Measurements from ENCODE around the gene DNER. TPM values are rescaled to one million over a fixed set of nuclear protein-coding genes. Genes with fewer than 3 reads are reported as not detected.

The DNER gene
- total RNA-seq, 1 experiment from 2014 or later, result 2.9 TPM

DNA sequence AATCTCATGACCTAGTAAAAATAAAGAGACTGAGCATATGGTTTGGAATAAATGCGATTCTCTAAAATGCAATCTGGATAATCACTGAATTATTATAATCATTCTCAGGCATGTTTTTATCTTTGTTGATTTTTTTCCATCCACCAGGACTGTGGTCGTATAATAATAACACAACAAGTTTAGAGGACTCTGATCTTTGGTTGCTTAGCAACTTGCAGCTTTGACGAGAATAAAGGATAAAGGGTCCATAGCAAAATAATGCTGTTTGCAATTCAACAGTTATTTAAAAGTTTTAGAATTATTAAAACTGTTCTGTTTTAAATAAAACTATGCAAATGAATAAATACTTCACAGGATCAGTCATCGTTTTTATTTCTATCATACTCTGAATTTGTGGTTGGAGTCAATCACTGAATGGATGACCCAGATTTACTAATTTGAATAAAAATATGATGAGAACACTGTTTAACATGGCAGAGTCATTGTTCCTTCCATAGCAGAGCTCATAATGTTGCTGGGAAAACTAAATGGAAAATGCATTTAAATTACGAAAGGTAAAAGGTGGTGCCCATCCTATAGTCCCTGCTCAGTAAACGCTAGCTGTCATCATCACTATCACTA, 29.3 kb downstream of the DNER start:
- Histone ChIP-seq H3K79me2 (ENCODE audit: insufficient read depth, low read length) (no peaks in the 10 kb centered on the region), H3K9ac (ENCODE audit: low read length) (no peak overlapping the region), H3K4me3 (replicated peaks in 1 of 2; ENCODE audit: low read depth in 1 of 2, low read length in 2 of 2) (no peak overlapping the region), H3K4me2 (ENCODE audit: low read length) (no peak overlapping the region), H3K9me2 (ENCODE audit: insufficient read depth) (no peaks in the 10 kb centered on the region), H3K27ac (ENCODE audit: low read depth, low read length) (no peak overlapping the region), H3K36me3 (ENCODE audit: control insufficient read depth in 1 of 2, insufficient read depth in 2 of 2, low read length in 2 of 2) (no peaks in the 10 kb centered on the region), H3K27me3 (ENCODE audit: insufficient read depth, low read length) (peaks cover 3% of the 10 kb centered on the region), H2AFZ (ENCODE audit: low read depth, low read length, poor library complexity, severe bottlenecking) (no peak overlapping the region), H4K20me1 (ENCODE audit: insufficient read depth) (no peaks in the 10 kb centered on the region), H3K4me1 (ENCODE audit: control insufficient read depth in 1 of 2, insufficient read depth in 2 of 2, low read length in 2 of 2) (no peaks in the 10 kb centered on the region), H3K9me3 (ENCODE audit: control insufficient read depth in 1 of 2, insufficient read depth in 1 of 2, low read depth in 1 of 2, low read length in 2 of 2) (no peaks in the 10 kb centered on the region)
- intact Hi-C loops (cut with micrococcal nuclease), result no loop called here
- no peak for DNase-seq (ENCODE audit: low read depth, low spot score)
- TF ChIP-seq, protein P1, sequence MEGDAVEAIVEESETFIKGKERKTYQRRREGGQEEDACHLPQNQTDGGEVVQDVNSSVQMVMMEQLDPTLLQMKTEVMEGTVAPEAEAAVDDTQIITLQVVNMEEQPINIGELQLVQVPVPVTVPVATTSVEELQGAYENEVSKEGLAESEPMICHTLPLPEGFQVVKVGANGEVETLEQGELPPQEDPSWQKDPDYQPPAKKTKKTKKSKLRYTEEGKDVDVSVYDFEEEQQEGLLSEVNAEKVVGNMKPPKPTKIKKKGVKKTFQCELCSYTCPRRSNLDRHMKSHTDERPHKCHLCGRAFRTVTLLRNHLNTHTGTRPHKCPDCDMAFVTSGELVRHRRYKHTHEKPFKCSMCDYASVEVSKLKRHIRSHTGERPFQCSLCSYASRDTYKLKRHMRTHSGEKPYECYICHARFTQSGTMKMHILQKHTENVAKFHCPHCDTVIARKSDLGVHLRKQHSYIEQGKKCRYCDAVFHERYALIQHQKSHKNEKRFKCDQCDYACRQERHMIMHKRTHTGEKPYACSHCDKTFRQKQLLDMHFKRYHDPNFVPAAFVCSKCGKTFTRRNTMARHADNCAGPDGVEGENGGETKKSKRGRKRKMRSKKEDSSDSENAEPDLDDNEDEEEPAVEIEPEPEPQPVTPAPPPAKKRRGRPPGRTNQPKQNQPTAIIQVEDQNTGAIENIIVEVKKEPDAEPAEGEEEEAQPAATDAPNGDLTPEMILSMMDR (IDR thresholded peaks at IDR 0.05 in 2 of 3, conservative IDR thresholded peaks at IDR 0.05 in 1 of 3; ENCODE audit: borderline replicate concordance in 1 of 3, insufficient read depth in 1 of 3, low read depth in 2 of 3, low read length in 2 of 3), result no peak
- TF ChIP-seq YY1 (IDR thresholded peaks at IDR 0.05; ENCODE audit: extremely low read depth, insufficient replicate concordance, low read depth, low read length) (no peak), ZFX (IDR thresholded peaks at IDR 0.05) (no peak), TCF7L2 (IDR thresholded peaks at IDR 0.05; ENCODE audit: borderline replicate concordance, extremely low read depth, insufficient read depth, insufficient read length) (no peak), EZH2phosphoT487 (IDR thresholded peaks at IDR 0.05; ENCODE audit: borderline replicate concordance) (no peak), JUND (IDR thresholded peaks at IDR 0.05) (no peak), EGR1 (IDR thresholded peaks at IDR 0.05; ENCODE audit: low read depth) (no peak), POLR2AphosphoS5 (IDR thresholded peaks at IDR 0.05; ENCODE audit: low read depth, low read length) (no peak), SIN3A (IDR thresholded peaks at IDR 0.05; ENCODE audit: low read depth) (no peak), POLR2A (IDR thresholded peaks at IDR 0.05; ENCODE audit: borderline replicate concordance, extremely low read depth, insufficient read depth, insufficient read length) (no peak), CBX3 (IDR thresholded peaks at IDR 0.05; ENCODE audit: low read depth) (no peak), ZNF274 (IDR thresholded peaks at IDR 0.05; ENCODE audit: low read depth, low read length) (no peak), SP1 (IDR thresholded peaks at IDR 0.05; ENCODE audit: low read depth) (no peak), ELF1 (IDR thresholded peaks at IDR 0.05; ENCODE audit: borderline replicate concordance, low read depth) (no peak), SRF (IDR thresholded peaks at IDR 0.05; ENCODE audit: low read depth) (no peak), FOSL1 (IDR thresholded peaks at IDR 0.05; ENCODE audit: low read depth) (no peak)
- TF ChIP-seq, protein P2, sequence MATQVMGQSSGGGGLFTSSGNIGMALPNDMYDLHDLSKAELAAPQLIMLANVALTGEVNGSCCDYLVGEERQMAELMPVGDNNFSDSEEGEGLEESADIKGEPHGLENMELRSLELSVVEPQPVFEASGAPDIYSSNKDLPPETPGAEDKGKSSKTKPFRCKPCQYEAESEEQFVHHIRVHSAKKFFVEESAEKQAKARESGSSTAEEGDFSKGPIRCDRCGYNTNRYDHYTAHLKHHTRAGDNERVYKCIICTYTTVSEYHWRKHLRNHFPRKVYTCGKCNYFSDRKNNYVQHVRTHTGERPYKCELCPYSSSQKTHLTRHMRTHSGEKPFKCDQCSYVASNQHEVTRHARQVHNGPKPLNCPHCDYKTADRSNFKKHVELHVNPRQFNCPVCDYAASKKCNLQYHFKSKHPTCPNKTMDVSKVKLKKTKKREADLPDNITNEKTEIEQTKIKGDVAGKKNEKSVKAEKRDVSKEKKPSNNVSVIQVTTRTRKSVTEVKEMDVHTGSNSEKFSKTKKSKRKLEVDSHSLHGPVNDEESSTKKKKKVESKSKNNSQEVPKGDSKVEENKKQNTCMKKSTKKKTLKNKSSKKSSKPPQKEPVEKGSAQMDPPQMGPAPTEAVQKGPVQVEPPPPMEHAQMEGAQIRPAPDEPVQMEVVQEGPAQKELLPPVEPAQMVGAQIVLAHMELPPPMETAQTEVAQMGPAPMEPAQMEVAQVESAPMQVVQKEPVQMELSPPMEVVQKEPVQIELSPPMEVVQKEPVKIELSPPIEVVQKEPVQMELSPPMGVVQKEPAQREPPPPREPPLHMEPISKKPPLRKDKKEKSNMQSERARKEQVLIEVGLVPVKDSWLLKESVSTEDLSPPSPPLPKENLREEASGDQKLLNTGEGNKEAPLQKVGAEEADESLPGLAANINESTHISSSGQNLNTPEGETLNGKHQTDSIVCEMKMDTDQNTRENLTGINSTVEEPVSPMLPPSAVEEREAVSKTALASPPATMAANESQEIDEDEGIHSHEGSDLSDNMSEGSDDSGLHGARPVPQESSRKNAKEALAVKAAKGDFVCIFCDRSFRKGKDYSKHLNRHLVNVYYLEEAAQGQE (IDR thresholded peaks at IDR 0.05; ENCODE audit: low read depth), result no peak
- TF ChIP-seq, protein P3, sequence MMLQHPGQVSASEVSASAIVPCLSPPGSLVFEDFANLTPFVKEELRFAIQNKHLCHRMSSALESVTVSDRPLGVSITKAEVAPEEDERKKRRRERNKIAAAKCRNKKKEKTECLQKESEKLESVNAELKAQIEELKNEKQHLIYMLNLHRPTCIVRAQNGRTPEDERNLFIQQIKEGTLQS (IDR thresholded peaks at IDR 0.05), result no peak
- TF ChIP-seq, protein P4, sequence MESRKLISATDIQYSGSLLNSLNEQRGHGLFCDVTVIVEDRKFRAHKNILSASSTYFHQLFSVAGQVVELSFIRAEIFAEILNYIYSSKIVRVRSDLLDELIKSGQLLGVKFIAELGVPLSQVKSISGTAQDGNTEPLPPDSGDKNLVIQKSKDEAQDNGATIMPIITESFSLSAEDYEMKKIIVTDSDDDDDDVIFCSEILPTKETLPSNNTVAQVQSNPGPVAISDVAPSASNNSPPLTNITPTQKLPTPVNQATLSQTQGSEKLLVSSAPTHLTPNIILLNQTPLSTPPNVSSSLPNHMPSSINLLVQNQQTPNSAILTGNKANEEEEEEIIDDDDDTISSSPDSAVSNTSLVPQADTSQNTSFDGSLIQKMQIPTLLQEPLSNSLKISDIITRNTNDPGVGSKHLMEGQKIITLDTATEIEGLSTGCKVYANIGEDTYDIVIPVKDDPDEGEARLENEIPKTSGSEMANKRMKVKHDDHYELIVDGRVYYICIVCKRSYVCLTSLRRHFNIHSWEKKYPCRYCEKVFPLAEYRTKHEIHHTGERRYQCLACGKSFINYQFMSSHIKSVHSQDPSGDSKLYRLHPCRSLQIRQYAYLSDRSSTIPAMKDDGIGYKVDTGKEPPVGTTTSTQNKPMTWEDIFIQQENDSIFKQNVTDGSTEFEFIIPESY (IDR thresholded peaks at IDR 0.05; ENCODE audit: extremely low read depth, insufficient replicate concordance, low read length), result no peak
- POLR2A ChIA-PET, result interaction anchor here (0.6 kb wide), 1 partner anchor 15 kb away, joined by 3 read pairs; no protein-coding TSS in a partner anchor
- no peak for ATAC-seq
- RAD21 ChIA-PET (ENCODE audit: low non-redundant PET in 1 of 2, low total read pairs in 2 of 2, uncharacterized antibody in 2 of 2, unreplicated experiment in 2 of 2), result interaction anchor here in 1 of 2 experiments (0.6 kb wide), 1 partner anchor 415 kb away, joined by 6 read pairs; no protein-coding TSS in a partner anchor
- CTCF ChIA-PET, result no interaction called here
- no TSS peak for BruUV-seq (replicated peaks)

Measured in HCT116 (cell line).